Epithelial cell of proximal tubule (primary cell): ENCODE results near the gene RIT1. TPM values are rescaled to one million over a fixed set of nuclear protein-coding genes. Genes with fewer than 3 reads are reported as not detected.

Experiments
- DNase-seq: peaks from one replicate; pipeline ENCODE4 v3.0.0-alpha.2; 2011; ENCODE audit warnings: low read depth
- H3K4me3 ChIP-seq: 2 replicates; pipeline ENCODE4 v1.5.1; 2011; ENCODE audit warnings: low read depth, mild to moderate bottlenecking, low read length
- CTCF ChIP-seq: conservative IDR thresholded peaks from 2 replicates; pipeline ENCODE4 v1.5.1; 2012; ENCODE audit warnings: low read depth, mild to moderate bottlenecking, low read length
- total RNA-seq: library from RNA; depleted of rRNA; stranded (reverse); fragments of >200 nt; gene quantifications from 2 replicates; pipeline ENCODE4 v1.2.3, GENCODE V29; 2015

RIT1 gene
- total RNA-seq, 1 donor from 2014 or later: 17.6 TPM

- H3K4me3 ChIP-seq: no peak overlapping the region
- peak; percentile 55 for DNase-seq
- TF ChIP-seq CTCF: no peak
These were observed 18.4 kb downstream of the RIT1 start for GRCh38 chr1:155892796-155893195.

GRCh38 chr1:155890251-155890650 is 20.9 kb downstream of the RIT1 start:
- no peak for DNase-seq
- no peak overlapping the region for H3K4me3 ChIP-seq
- TF ChIP-seq CTCF: no peak

GRCh38 chr1:155889566-155889965 is 21.6 kb downstream of the RIT1 start:
- no peak overlapping the region for H3K4me3 ChIP-seq
- no peak for TF ChIP-seq CTCF
- DNase-seq: no peak

GRCh38 chr1:155888481-155888880 is 22.7 kb downstream of the RIT1 start:
- DNase-seq: no peak
- TF ChIP-seq CTCF: no peak
- no peak overlapping the region for H3K4me3 ChIP-seq

- no peak for TF ChIP-seq CTCF
- H3K4me3 ChIP-seq: no peak overlapping the region
- no peak for DNase-seq
These were observed 26.2 kb downstream of the RIT1 start for GRCh38 chr1:155884982-155885381.

GRCh38 chr1:155884031-155884960 is 26.9 kb downstream of the RIT1 start:
- no peak for TF ChIP-seq CTCF
- no peak for DNase-seq
- no peak overlapping the region for H3K4me3 ChIP-seq

- no peak for DNase-seq
- no peak for TF ChIP-seq CTCF
- no peak overlapping the region for H3K4me3 ChIP-seq
These were observed 28.4 kb downstream of the RIT1 start for GRCh38 chr1:155882766-155883165.
